Stimulated activated CD4-positive, alpha-beta T cell treated with anti-CD3 and anti-CD28 coated beads, Interleukin-1b, Interleukin-23, amount 100 ng/mL, for 24 hours (primary cell): ENCODE measurements around the gene HPRT1.
"Not testable (repeated sequence)": the region's sequence is repeated elsewhere in the genome, so short reads cannot be mapped to it uniquely, and the experiment has no call there.

Experiments used
- DNase-seq, 4 experiments: peaks; one replicate each; pipeline ENCODE4 v3.0.0-alpha.2; 2020; ENCODE audit warnings: low read depth in 4 of 4, low spot score in 1 of 4

The HPRT1 gene, protein sequence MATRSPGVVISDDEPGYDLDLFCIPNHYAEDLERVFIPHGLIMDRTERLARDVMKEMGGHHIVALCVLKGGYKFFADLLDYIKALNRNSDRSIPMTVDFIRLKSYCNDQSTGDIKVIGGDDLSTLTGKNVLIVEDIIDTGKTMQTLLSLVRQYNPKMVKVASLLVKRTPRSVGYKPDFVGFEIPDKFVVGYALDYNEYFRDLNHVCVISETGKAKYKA

DNA sequence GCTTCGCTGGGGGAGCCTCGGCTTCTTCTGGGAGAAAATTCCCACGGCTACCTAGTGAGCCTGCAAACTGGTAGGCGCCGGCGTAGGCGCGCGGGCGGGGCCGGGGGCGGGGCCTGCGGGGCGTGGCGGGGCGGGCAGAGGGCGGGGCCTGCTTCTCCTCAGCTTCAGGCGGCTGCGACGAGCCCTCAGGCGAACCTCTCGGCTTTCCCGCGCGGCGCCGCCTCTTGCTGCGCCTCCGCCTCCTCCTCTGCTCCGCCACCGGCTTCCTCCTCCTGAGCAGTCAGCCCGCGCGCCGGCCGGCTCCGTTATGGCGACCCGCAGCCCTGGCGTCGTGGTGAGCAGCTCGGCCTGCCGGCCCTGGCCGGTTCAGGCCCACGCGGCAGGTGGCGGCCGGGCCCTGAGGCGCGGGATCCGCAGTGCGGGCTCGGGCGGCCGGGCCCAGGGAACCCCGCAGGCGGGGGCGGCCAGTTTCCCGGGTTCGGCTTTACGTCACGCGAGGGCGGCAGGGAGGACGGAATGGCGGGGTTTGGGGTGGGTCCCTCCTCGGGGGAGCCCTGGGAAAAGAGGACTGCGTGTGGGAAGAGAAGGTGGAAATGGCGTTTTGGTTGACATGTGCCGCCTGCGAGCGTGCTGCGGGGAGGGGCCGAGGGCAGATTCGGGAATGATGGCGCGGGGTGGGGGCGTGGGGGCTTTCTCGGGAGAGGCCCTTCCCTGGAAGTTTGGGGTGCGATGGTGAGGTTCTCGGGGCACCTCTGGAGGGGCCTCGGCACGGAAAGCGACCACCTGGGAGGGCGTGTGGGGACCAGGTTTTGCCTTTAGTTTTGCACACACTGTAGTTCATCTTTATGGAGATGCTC is at the start of gene HPRT1:
TSS of gene HPRT1 (plus strand) at position 161 of the 857 bp plus-strand sequence. CDS start at position 308, 147 bp downstream.
- peak; percentile 23 to 66 (median 52) for DNase-seq

- DNase-seq: no peak
Observed at GRCh38 chrX:134416087-134416486, 43.9 kb upstream of the HPRT1 start.

GRCh38 chrX:134418317-134419113 is 41.5 kb upstream of the HPRT1 start:
- DNase-seq: no peak

- DNase-seq: no peak
Observed at GRCh38 chrX:134419784-134420183, 40.2 kb upstream of the HPRT1 start.

GRCh38 chrX:134423606-134424005 is 36.4 kb upstream of the HPRT1 start:
- no peak for DNase-seq

- no peak for DNase-seq
Observed at GRCh38 chrX:134426281-134426680, 33.7 kb upstream of the HPRT1 start.

DNA sequence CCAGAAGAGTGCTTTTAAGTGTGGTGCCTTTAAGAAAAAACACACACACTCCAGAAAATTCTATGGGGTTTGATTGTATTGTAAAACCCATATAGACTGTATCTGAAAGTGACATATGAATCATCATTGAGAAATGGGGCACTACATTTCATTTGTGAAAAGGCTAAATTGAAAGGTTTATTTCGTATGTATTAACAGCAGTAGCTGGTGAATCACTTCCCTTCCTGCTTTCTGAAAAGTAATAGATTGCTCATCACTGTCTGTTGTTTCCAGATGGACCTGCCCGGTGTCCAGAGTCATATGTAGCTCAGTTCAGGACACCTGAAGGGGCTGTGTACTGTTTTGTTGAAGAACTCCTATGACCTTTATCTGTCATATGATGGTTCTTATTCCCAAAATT is 28.1 kb upstream of the HPRT1 start:
- DNase-seq: no peak

DNA sequence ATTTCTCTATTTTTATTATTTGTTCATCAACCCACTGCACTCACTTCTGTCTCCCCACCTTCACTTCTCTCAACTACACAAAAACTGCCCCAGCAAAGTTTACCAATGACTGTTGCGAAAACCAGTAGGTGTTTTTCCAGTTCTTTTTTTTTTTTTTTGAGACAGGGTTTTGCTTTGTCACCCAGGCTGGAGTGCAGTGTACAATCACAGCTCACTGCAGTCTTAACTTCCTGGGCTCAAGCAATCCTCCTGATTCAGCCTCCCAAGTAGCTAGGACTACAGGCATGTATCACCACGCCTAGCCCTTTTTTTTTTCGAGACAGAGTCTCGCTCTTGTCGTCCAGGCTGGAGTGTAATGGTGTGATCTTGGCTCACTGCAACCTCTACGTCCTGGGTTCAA is 24.1 kb upstream of the HPRT1 start:
- DNase-seq: no peak

DNA sequence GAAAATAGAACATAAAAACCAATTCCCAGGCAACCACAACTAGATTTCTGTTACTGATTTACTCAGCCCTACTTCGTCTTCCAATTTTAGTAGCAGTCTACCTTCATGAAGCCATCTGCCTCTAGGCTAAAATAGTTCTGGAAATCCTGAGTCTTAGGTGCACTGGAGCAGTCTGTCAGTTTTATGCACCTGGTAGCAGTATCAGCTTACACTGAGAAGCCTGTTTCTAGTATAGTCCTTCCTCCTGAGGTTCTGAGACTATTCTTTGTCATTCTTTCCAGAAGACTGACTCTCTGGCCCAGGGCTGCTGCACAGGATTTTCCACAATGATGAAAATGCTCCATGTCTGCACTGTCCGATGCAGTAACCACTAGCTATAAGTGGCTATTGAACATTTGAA is 16.9 kb upstream of the HPRT1 start:
- no peak for DNase-seq

- DNase-seq: no peak
Observed at GRCh38 chrX:134443461-134443860, 16.5 kb upstream of the HPRT1 start.

- DNase-seq: no peak
Observed at GRCh38 chrX:134444681-134445080, 15.3 kb upstream of the HPRT1 start.

DNA sequence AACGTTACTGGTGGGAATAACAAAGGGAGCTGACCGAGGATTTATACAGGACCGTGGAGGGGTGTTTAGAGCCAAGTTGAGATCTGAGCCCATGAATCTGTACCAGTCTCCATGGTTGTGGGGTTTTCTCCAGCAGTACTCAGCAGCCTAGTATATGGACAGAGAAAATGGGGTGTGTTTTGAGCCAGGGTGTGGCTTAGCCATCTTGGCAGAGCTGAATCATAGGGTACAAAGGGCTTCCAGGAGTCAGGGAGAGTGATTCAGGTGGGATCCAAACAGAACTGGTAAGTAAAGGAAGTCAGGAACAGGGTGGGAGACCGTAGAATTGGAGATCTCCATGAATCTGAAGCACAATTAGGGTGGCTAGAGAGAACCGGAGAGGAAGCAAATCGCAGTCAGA is 7.4 kb upstream of the HPRT1 start:
- DNase-seq: no peak

- DNase-seq: no peak
Observed at GRCh38 chrX:134453631-134454030, 6.3 kb upstream of the HPRT1 start.

DNA sequence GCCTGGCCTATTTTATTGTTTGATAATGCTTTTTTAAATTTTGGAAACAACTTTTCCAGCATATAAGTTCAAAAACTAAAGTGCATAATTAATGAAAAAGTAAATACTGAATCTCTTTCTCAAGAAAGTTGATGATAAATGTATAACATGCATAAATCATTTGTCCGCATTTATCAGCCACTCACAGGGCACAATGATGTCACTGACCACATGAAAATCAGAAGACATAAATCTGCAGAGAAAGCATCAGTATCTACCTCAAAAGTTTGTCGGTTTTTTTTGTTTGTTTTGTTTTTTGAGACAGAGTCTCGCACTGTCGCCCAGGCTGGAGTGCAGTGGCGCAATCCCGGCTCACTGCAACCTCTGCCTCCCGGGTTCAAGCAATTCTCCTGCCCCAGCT is 5.5 kb upstream of the HPRT1 start:
- DNase-seq: no peak

DNA sequence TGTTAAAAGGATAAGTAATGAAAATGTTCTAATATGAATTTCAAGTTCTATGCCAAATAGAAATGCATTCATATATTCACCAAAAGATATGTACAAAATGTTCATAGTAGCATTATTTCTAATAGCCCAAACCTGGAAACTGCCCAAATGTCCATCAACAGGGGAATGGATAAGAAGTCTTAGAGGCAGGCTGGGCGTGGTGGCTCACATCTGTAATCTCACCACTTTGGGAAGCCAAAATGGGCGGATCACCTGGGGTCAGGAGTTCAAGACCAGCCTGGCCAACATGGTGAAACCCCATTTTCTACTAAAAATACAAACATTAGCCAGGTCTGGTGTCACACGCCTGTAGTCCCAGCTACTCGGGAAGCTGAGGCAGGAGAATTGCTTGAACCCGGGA is 2.3 kb upstream of the HPRT1 start:
- DNase-seq: no peak

- DNase-seq: no peak
Observed at GRCh38 chrX:134459683-134460004, 321 bp upstream of the HPRT1 start.

GRCh38 chrX:134460862-134461220 is 876 bp downstream of the HPRT1 start:
- DNase-seq: no peak

GRCh38 chrX:134461437-134461836 is 1.5 kb downstream of the HPRT1 start:
- no peak for DNase-seq

DNA sequence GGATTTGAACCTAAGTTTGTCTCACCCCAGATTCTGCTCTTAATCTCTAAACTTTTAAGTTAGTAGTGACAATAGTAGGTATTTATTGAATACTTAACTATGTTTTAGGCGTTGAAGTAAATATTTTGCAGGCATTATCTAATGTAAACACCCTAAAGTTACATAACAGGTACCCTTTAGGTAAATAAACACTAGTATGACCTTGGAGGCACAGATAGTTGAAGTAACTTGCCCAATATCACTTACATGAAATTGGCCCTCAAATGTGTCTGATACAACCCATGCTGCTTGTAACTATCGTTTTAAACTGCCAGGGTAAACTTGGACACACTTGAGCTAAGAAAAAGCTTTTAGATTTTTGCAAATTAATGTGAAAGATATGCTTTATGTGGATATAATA is 3.0 kb downstream of the HPRT1 start:
- no peak for DNase-seq

GRCh38 chrX:134464453-134464852 is 4.5 kb downstream of the HPRT1 start:
- DNase-seq: not testable (repeated sequence)

DNA sequence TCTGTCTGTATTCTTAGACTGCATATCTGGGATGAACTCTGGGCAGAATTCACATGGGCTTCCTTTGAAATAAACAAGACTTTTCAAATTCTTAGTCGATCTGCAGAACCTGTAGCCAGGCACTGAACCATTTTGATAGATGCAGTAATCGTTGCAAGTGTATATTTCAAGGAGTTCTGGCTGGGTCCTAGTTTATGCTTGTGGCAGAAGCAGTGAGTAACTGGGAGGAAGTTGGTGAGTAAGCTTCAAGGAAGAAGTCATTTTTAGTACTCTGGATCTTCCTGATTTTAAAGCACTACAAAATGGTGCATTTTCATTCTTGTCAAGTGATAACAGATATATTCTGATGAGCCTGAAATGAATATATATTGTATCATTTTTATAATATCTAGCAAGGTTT is 9.5 kb downstream of the HPRT1 start:
- DNase-seq: no peak

GRCh38 chrX:134470013-134470412 is 10.0 kb downstream of the HPRT1 start:
- DNase-seq: no peak
